Heart left ventricle (tissue), 13 donors: ENCODE results near the gene ACP6.

Source experiments
- CTCF ChIP-seq, 12 donors: fragments of 200-600 bp; sonication (generic) in 4 of 12; IDR thresholded peaks; one replicate each; pipeline versions ENCODE4 v1.5.0 to v1.8.0; 2018 to 2022; ENCODE audit warnings: antibody characterized with exemption in 12 of 12, mild to moderate bottlenecking in 5 of 12
- POLR2A ChIP-seq, 2 donors: fragments of 450-650 bp; IDR thresholded peaks; one replicate each; pipeline ENCODE4 v1.6.1; 2017; ENCODE audit warnings: antibody characterized with exemption in 2 of 2, mild to moderate bottlenecking in 2 of 2, moderate library complexity in 2 of 2
- donor health status: ischemic (EF 13 %, LVEDD 7.1; RV severe dilation, severe dysfunction).
- donor health status: DM: no; HTN: yes; CAD: no.
- donor health status: DM: no; HTN: no; CAD: no.
- donor health status: ischemic (EF 25% LVEDD 6.9; RV normal size, moderate dysfunction).
- donor health status: ischemic (EF 25% LVEDD 5.7; RV mildly dilated, moderate dysfunction).
- donor health status: ischemic (EF 35%, LVEDD 5.7; RV mildly dilated, moderate dysfunction).
- donor health status: nonischemic (EF 11% LVEDD 7.7; RV severe dilation, severe dysfunction).
- donor health status: DM: yes; HTN: yes; CAD: no.
- donor health status: PGD.
- donor health status: ischemic (EF 29% LVEDD 5.4; RV normal size, mild dysfunction).
- donor health status: nonischemic (EF 23%, LVEDD 6.1; RV moderate dilation, normal function).

GRCh38 chr1:147634645-147635044, 35.7 kb downstream of the ACP6 start:
- TF ChIP-seq CTCF (IDR thresholded peaks at IDR 0.05) (no peak), POLR2A (IDR thresholded peaks at IDR 0.05) (no peak)
